GM19043 (cell line): ENCODE data around the gene GRIK1.

ENCODE experiments used
- ATAC-seq: cut with Tn5 transposase; IDR thresholded peaks from one replicate; pipeline ENCODE4 v1.9.1; 2021; ENCODE audit warnings: low read depth; ENCODE audit not compliant: unreplicated experiment

GRIK1 gene

GRCh38 chr21:29726044-29726443 is 213.8 kb downstream of the GRIK1 start:
- ATAC-seq, result no peak

- no peak for ATAC-seq
Observed at GRCh38 chr21:29725025-29725736, 214.6 kb downstream of the GRIK1 start.

- no peak for ATAC-seq
Observed at GRCh38 chr21:29721964-29722363, 217.8 kb downstream of the GRIK1 start.

GRCh38 chr21:29721221-29721620 is 218.6 kb downstream of the GRIK1 start:
- no peak for ATAC-seq

- no peak for ATAC-seq
Observed at GRCh38 chr21:29719521-29719920, 220.3 kb downstream of the GRIK1 start.

- no peak for ATAC-seq
Observed at GRCh38 chr21:29718081-29718815, 221.5 kb downstream of the GRIK1 start.

- ATAC-seq, result no peak
Observed at GRCh38 chr21:29717659-29718058, 222.1 kb downstream of the GRIK1 start.

- ATAC-seq, result no peak
Observed at GRCh38 chr21:29716753-29717152, 223.0 kb downstream of the GRIK1 start.

GRCh38 chr21:29715089-29715488 is 224.7 kb downstream of the GRIK1 start:
- no peak for ATAC-seq

GRCh38 chr21:29712818-29713217 is 227.0 kb downstream of the GRIK1 start:
- ATAC-seq, result no peak

- no peak for ATAC-seq
Observed at GRCh38 chr21:29711236-29711635, 228.6 kb downstream of the GRIK1 start.

- ATAC-seq, result no peak
Observed at GRCh38 chr21:29710498-29710897, 229.3 kb downstream of the GRIK1 start.

- ATAC-seq, result no peak
Observed at GRCh38 chr21:29708401-29708800, 231.4 kb downstream of the GRIK1 start.

GRCh38 chr21:29704719-29705118 is 235.1 kb downstream of the GRIK1 start:
- ATAC-seq, result no peak

- ATAC-seq, result no peak
Observed at GRCh38 chr21:29701676-29702075, 238.1 kb downstream of the GRIK1 start.

GRCh38 chr21:29697555-29698193 is 242.1 kb downstream of the GRIK1 start:
- ATAC-seq, result no peak

GRCh38 chr21:29696937-29697336 is 242.9 kb downstream of the GRIK1 start:
- ATAC-seq, result no peak

- ATAC-seq, result no peak
Observed at GRCh38 chr21:29691616-29692491, 247.9 kb downstream of the GRIK1 start.

- ATAC-seq, result no peak
Observed at GRCh38 chr21:29689753-29690152, 250.0 kb downstream of the GRIK1 start.

- no peak for ATAC-seq
Observed at GRCh38 chr21:29684106-29684505, 255.7 kb downstream of the GRIK1 start.

GRCh38 chr21:29682800-29683199 is 257.0 kb downstream of the GRIK1 start:
- ATAC-seq, result no peak
